NCI-H146 (cell line): ENCODE data around the gene MTRF1L.
A peak's percentile ranks its signal among the peaks of the same experiment; 100 is the strongest.
"Not testable (repeated sequence)": the region's sequence is repeated elsewhere in the genome, so short reads cannot be mapped to it uniquely, and the experiment has no call there.

ENCODE experiments used
- DNase-seq: peaks from one replicate; lab custom pipeline; 2025; lab: John Stamatoyannopoulos, UW

MTRF1L gene

GRCh38 chr6:153001767-153002612 is 519 bp downstream of the MTRF1L start:
- peak; percentile 53 for DNase-seq

DNA sequence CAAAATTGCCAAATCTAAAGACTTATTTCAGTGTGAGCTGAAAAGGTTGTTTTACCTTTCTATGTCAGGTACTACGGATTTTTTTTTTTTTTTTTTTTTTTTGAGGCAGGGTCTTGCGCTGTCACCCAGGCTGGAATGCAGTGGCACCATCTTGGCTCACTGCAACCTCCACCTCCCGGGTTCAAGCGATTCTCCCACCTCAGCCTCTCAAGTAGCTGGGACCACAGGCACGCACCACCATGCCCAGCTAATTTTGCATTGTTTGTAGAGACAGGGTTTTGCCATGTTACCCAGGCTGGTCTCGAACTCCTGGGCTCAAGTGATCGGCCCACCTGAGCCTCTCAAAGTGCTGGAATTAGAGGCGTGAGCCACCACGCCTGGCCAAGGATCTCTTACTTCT is 1.7 kb downstream of the MTRF1L start:
- DNase-seq = not testable (repeated sequence)

GRCh38 chr6:153000243-153000642 is 2.3 kb downstream of the MTRF1L start:
- DNase-seq = no peak

DNA sequence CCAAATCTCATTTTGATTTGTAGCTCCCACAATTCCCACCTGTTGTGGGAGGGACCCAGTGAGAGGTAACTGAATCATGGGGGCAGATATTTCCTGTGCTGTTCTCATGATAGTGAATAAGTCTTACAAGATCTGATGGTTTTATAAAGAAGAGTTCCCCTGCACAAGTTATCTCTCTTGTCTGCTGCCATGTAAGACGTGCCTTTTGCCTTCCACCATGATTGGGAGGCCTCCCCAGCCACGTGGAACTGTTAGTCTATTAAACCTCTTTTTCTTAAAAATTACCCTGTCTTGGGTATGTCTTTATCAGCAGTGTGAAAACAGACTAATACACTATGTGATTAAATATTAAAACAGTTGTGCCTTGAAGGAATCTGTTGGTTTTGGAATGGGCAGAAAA is 3.0 kb downstream of the MTRF1L start:
- not testable (repeated sequence) for DNase-seq

- DNase-seq = no peak
Measured at GRCh38 chr6:152993847-152994246, 8.7 kb downstream of the MTRF1L start.

DNA sequence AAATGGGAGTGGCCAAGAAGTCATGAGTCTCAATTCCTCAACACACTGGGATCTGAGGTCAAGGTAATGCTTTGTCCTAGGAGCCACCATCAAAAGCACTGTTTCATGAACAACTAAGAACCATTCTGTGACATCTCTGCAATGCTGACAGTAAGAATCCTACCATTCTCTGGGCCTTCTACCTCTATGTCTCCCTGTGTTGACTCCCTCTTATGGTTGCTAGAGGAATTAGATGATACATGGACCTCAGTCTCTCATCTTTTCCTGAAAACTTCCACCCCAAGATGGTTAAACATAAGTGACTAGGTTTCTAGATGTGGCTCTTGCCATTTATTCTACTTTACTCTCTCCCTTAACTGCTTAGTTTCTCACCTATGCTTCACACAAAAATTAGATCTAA is 9.1 kb downstream of the MTRF1L start:
- DNase-seq = no peak

GRCh38 chr6:152986978-152987377 is 15.5 kb downstream of the MTRF1L start:
- no peak for DNase-seq

- DNase-seq = not testable (repeated sequence)
Measured at GRCh38 chr6:152985300-152985699, 17.2 kb downstream of the MTRF1L start.

- no peak for DNase-seq
Measured at GRCh38 chr6:152984513-152984872, 18.0 kb downstream of the MTRF1L start.

DNA sequence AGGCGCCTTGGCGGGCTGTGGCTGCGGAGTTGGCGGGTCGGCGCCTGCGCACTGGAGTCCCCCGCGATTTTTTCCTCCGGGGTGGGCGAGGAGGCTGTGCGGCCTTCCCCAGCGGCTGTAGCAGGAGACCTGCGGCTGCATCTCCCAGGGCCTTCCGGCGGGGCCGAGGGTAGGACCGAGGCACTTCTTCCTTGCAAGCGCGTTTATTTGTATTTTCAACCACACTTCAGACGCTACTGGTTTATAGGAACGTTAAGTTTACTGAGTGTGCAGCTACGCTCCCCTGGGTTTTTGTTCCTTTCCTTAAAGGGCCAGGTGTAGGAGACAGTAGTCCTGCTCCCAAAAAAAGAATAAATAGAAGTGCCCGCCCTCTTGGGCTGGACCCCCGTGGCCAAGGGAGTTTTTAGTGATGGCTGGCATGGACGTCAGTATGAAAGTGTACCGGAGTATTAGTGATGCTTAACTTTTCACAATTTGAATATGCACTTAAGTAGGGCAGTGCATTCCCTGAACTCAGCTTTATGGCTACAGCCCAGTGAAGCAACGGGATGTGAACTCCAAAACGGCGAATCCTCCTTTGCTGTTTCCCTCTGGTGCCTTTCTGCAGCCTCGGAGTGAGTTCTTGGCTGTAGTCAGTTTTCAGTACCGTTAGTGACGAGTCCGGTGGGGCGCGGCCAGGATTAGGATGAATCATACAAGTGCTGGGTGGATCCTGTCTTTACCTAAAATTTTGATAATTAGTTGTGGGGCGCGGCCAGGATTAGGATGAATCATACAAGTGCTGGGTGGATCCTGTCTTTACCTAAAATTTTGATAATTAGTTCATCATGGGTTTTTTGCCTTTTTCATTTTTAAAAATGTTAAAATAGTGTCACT is 18.6 kb downstream of the MTRF1L start:
- DNase-seq = peak; percentile 99

GRCh38 chr6:152982904-152983636 is 19.4 kb downstream of the MTRF1L start, which contains the start of gene FBXO5:
Gene FBXO5 (minus strand): TSS chr6:152983041. CDS start chr6:152982959, 82 bp downstream.
- peak; percentile 100 for DNase-seq

GRCh38 chr6:152981989-152982903 is 20.3 kb downstream of the MTRF1L start:
- DNase-seq = peak; percentile 69

DNA sequence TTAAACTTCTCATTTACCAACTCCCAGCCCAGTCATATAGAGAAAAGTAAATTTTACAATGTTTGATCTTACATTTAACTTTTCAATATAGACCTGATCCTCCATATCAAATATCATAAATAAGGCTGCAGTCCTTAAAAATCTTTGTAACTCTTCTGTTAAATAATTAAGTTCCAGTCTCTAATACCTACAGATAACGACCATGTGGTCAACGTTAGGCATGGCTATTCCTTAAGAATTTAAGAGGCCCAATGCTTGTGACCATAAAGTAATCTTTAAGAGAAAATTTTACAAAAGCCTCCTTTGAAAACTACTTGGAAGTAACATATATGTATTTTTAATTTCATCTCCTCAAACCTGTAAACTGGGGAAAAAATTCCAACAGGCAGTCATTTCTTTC is 21.3 kb downstream of the MTRF1L start:
- no peak for DNase-seq

- no peak for DNase-seq
Measured at GRCh38 chr6:152980656-152981055, 21.9 kb downstream of the MTRF1L start.

DNA sequence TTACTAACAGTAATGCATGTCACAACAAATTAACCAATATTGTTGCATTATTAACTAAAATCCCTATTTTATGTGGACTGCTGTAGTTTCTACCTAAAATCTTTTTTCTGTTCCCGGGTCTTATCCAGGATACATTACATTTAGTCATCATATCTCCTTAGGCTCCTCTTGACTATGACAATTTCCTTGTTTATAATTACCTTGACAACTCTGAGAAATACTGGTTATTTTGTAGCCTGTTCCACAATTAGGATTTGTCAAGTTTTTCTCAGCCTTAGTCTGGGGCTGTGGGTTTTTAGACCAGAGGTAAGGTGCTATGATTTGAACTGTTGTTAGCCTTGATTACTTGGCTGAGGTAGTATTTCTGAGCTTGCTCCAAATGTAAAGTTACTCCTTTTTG is 23.4 kb downstream of the MTRF1L start:
- no peak for DNase-seq

- no peak for DNase-seq
Measured at GRCh38 chr6:152978058-152978457, 24.5 kb downstream of the MTRF1L start.

GRCh38 chr6:152977556-152977955 is 25.0 kb downstream of the MTRF1L start:
- no peak for DNase-seq

- no peak for DNase-seq
Measured at GRCh38 chr6:152976749-152977148, 25.8 kb downstream of the MTRF1L start.

DNA sequence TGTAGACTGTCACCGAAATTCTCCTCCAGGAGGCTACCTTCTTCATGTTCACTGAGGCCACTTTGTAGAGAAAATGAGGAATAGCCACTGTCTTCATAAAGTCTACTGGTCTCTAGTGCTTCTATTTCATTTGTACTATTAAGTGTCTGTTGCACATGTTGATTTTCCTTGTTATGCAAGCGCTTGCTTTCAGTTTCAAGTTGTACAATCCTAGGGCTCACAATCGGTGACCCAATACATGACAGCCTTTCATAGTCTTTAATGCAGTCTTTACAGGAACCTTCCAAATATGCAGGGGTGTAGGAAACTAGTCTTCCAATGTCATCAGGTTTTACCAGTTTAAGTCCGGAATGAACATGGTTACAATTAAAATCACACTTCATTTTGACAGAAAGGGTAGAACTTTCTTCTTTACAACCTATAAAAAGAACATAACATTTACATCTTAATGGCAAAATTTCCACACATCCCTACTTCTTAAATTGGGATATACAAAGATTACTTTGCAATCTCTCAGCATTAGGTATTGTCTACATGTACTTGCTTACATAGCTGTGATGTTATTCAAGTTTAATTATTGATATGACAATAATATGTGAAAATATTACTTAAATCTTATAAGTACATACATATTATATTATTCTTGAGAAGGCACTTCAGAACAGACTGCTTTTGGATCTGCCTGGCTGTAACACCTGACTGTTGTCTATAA is 27.1 kb downstream of the MTRF1L start:
- no peak for DNase-seq

DNA sequence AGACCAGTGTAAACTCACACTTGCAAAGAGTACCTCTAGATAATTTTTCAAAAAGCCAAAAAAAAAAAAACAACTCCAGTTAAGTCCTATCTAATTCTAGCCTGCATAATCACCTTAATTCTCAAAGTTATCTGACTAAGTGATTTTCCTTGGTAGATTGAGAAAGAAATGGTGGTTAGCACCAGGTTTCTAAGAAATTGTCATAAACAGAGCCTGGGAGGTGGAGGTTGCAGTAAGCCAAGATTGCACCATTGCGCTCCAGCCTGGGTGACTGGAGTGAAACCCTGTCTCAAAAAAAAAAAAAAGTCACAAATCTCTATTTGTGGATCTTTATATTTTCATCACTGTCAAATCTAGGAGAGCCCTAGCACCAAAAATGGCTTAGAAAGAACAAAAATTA is 28.6 kb downstream of the MTRF1L start:
- no peak for DNase-seq
